HCT116 (cell line): ENCODE results near the gene DLG2. TPM values are rescaled to one million over a fixed set of nuclear protein-coding genes. Genes with fewer than 3 reads are reported as not detected.

ENCODE experiments used
- ATAC-seq: fragments of 200-7000 bp; cut with Tn5 transposase; 2 replicates; pipeline ENCODE4 v1.9.1; 2020; ENCODE audit warnings: mild to moderate bottlenecking, moderate library complexity
- BruUV-seq: library from RNA; stranded (reverse); fragments of 400-500 nt; replicated peaks from 2 replicates; lab custom pipeline; 2021; lab: Mats Ljungman, UMichigan
- CTCF ChIA-PET: fragments of 300-600 bp; sonication (Branson Sonifier 250); formaldehyde crosslinking; loops from one replicate; lab custom pipeline; 2021; ENCODE audit warnings: antibody characterized with exemption; lab: Charles Lee
- POLR2A ChIA-PET: fragments of 300-600, 350-600 bp; sonication (Branson Sonifier 250); formaldehyde crosslinking; loops from one replicate; lab custom pipeline; 2021; ENCODE audit warnings: antibody characterized with exemption; lab: Charles Lee
- RAD21 ChIA-PET, 2 experiments: fragments of 300-600 bp; sonication (Branson Sonifier 250); formaldehyde crosslinking; loops; one replicate each; lab custom pipeline; 2023; ENCODE audit warnings: low total read pairs in 2 of 2; ENCODE audit not compliant: uncharacterized antibody in 2 of 2, unreplicated experiment in 2 of 2, low non-redundant PET in 1 of 2; lab: Charles Lee
- DNase-seq: peaks from one replicate; pipeline ENCODE4 v3.0.0-alpha.2; 2010; ENCODE audit warnings: low read depth, low spot score
- H2AFZ ChIP-seq: fragments of 200-600 bp; shearing (Covaris generic), sonication (generic); 2 replicates; pipeline ENCODE4 v1.6.1; 2017; ENCODE audit warnings: low read depth, mixed run types, mixed read lengths, antibody characterized with exemption, low read length; ENCODE audit not compliant: poor library complexity, severe bottlenecking
- H3K27ac ChIP-seq: 2 replicates; pipeline ENCODE4 v1.5.1; 2012; ENCODE audit warnings: low read depth, low read length
- H3K27me3 ChIP-seq: fragments of 200-600 bp; sonication (generic); 2 replicates; pipeline ENCODE4 v1.6.1; 2016; ENCODE audit warnings: mixed run types, low read length, mixed read lengths; ENCODE audit not compliant: insufficient read depth
- H3K36me3 ChIP-seq, 2 experiments: fragments of 200-500 bp in 1 of 2; fragments of 200-600 bp in 1 of 2; sonication (Bioruptor generic) in 1 of 2; sonication (generic) in 1 of 2; 2 replicates each; pipeline versions ENCODE4 v1.5.1 to v1.6.1; 2014 to 2016; ENCODE audit warnings: low read length in 2 of 2, inconsistent platforms in 1 of 2, mixed read lengths in 1 of 2, mixed run types in 1 of 2; ENCODE audit not compliant: insufficient read depth in 2 of 2, control insufficient read depth in 1 of 2
- H3K4me1 ChIP-seq, 2 experiments: fragments of 200-600 bp in 1 of 2; sonication (generic) in 1 of 2; 2 replicates each; pipeline versions ENCODE4 v1.5.1 to v1.6.1; 2012 to 2017; ENCODE audit warnings: low read length in 2 of 2, inconsistent platforms in 1 of 2, mild to moderate bottlenecking in 1 of 2, mixed read lengths in 1 of 2, mixed run types in 1 of 2, moderate library complexity in 1 of 2; ENCODE audit not compliant: insufficient read depth in 2 of 2, control insufficient read depth in 1 of 2
- H3K4me2 ChIP-seq: fragments of 200-600 bp; sonication (generic); 2 replicates; pipeline ENCODE4 v1.6.1; 2017; ENCODE audit warnings: mixed run types, low read length, mixed read lengths
- H3K4me3 ChIP-seq, 2 experiments: fragments of 200-600 bp in 1 of 2; sonication (generic) in 1 of 2; replicated peaks in 1 of 2; 2 replicates each; pipeline ENCODE4 v1.5.1; 2011 to 2016; ENCODE audit warnings: low read length in 2 of 2, control low read depth in 1 of 2, low read depth in 1 of 2, mild to moderate bottlenecking in 1 of 2, mixed read lengths in 1 of 2, mixed run types in 1 of 2
- H3K79me2 ChIP-seq: fragments of 200-600 bp; sonication (generic); 2 replicates; pipeline ENCODE4 v1.6.1; 2017; ENCODE audit warnings: mild to moderate bottlenecking, mixed run types, low read length, moderate library complexity, mixed read lengths; ENCODE audit not compliant: insufficient read depth
- H3K9ac ChIP-seq: fragments of 200-600 bp; sonication (generic); 2 replicates; pipeline ENCODE4 v1.6.1; 2016; ENCODE audit warnings: low read length, mixed read lengths
- H3K9me2 ChIP-seq: fragments of 200-600 bp; sonication (generic), shearing (Covaris generic); 2 replicates; pipeline ENCODE4 v1.6.1; 2017; ENCODE audit warnings: mixed run types, mild to moderate bottlenecking, moderate library complexity; ENCODE audit not compliant: insufficient read depth
- H3K9me3 ChIP-seq, 2 experiments: fragments of 200-500 bp in 1 of 2; fragments of 200-600 bp in 1 of 2; sonication (Bioruptor generic) in 1 of 2; sonication (generic) in 1 of 2; 2 replicates each; pipeline ENCODE4 v1.6.1; 2014 to 2017; ENCODE audit warnings: low read length in 2 of 2, mixed read lengths in 2 of 2, inconsistent platforms in 1 of 2, low read depth in 1 of 2, mild to moderate bottlenecking in 1 of 2, mixed run types in 1 of 2, moderate library complexity in 1 of 2; ENCODE audit not compliant: control insufficient read depth in 1 of 2, insufficient read depth in 1 of 2
- H4K20me1 ChIP-seq: fragments of 200-600 bp; sonication (generic), shearing (Covaris generic); 2 replicates; pipeline ENCODE4 v1.6.1; 2017; ENCODE audit warnings: mixed run types, mild to moderate bottlenecking, moderate library complexity; ENCODE audit not compliant: insufficient read depth
- CBX3 ChIP-seq: IDR thresholded peaks from 2 replicates; pipeline ENCODE4 v1.6.1; 2012; ENCODE audit warnings: low read depth
- CEBPB ChIP-seq: IDR thresholded peaks from 2 replicates; pipeline ENCODE4 v1.6.1; 2012; ENCODE audit warnings: low read depth
- EGR1 ChIP-seq: IDR thresholded peaks from 2 replicates; pipeline ENCODE4 v1.6.1; 2012; ENCODE audit warnings: low read depth
- ELF1 ChIP-seq: IDR thresholded peaks from 2 replicates; pipeline ENCODE4 v1.6.1; 2012; ENCODE audit warnings: low read depth, borderline replicate concordance
- EZH2phosphoT487 ChIP-seq: fragments of 200-600 bp; IDR thresholded peaks from 2 replicates; pipeline ENCODE4 v1.6.1; 2018; ENCODE audit warnings: antibody characterized with exemption, borderline replicate concordance
- FOSL1 ChIP-seq: IDR thresholded peaks from 2 replicates; pipeline ENCODE4 v1.6.1; 2012; ENCODE audit warnings: low read depth
- RAD21 ChIP-seq: IDR thresholded peaks from 2 replicates; pipeline ENCODE4 v1.6.1; 2012; ENCODE audit warnings: low read depth, mild to moderate bottlenecking
- SIN3A ChIP-seq: IDR thresholded peaks from 2 replicates; pipeline ENCODE4 v1.6.1; 2012; ENCODE audit warnings: low read depth
- SP1 ChIP-seq: IDR thresholded peaks from 2 replicates; pipeline ENCODE4 v1.6.1; 2012; ENCODE audit warnings: low read depth
- YY1 ChIP-seq: IDR thresholded peaks from 2 replicates; pipeline ENCODE4 v1.6.1; 2011; ENCODE audit warnings: low read length, low read depth, moderate library complexity, mild to moderate bottlenecking; ENCODE audit not compliant: insufficient replicate concordance; ENCODE audit errors: extremely low read depth
- ZFX ChIP-seq: fragments of 450-650 bp; IDR thresholded peaks from 2 replicates; pipeline ENCODE4 v1.6.1; 2017
- ZNF274 ChIP-seq: fragments of 200-500 bp; sonication (Bioruptor generic); IDR thresholded peaks from 2 replicates; pipeline ENCODE4 v1.6.1; 2014; ENCODE audit warnings: mild to moderate bottlenecking, low read depth, low read length, inconsistent platforms
- intact Hi-C: fragments of 100-400 bp; cut with micrococcal nuclease; formaldehyde crosslinking; loops from 2 replicates; pipeline ENCODE4 v1.10.0; 2022
- total RNA-seq: library from RNA; stranded (reverse); gene quantifications from one replicate; pipeline ENCODE4 v1.2.1, GENCODE V29; 2021; ENCODE audit not compliant: unreplicated experiment
- TF ChIP-seq, protein P1 (sequence below): IDR thresholded peaks from 2 replicates; pipeline ENCODE4 v1.6.1; 2012
- TF ChIP-seq, protein P2 (sequence below): IDR thresholded peaks from 2 replicates; pipeline ENCODE4 v1.6.1; 2012; ENCODE audit warnings: low read depth
- TF ChIP-seq, protein P3 (sequence below): IDR thresholded peaks from 2 replicates; pipeline ENCODE4 v1.6.1; 2011; ENCODE audit warnings: mild to moderate bottlenecking, low read length, moderate library complexity; ENCODE audit not compliant: insufficient replicate concordance; ENCODE audit errors: extremely low read depth

DLG2 gene
- total RNA-seq, 1 experiment from 2014 or later: 2.4 TPM

DNA sequence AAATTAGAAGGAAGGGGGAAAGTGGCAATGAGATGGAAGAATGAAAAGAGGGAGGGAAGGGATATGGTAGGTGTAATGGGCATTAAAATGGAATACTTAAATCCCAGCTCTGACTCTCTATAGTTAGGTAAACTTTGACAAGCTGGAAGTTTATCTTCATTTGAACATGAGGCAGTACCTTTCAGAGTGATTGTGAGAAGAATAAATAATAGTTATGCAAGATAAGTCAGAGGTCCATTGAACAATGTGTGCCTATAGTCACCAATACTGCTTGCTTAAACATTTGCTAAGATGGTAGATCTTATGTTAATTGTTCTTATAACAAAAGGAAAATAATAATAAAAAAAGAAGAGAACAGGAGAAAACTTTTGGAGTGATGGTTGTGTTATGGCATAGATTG is 1795.2 kb downstream of the DLG2 start:
- Histone ChIP-seq H4K20me1 (no peaks in the 10 kb centered on the region), H3K9ac (no peak overlapping the region), H2AFZ (no peak overlapping the region), H3K36me3 (no peaks in the 10 kb centered on the region), H3K9me3 (no peaks in the 10 kb centered on the region), H3K4me3 (no peak overlapping the region), H3K9me2 (no peaks in the 10 kb centered on the region), H3K27me3 (no peaks in the 10 kb centered on the region), H3K27ac (no peak overlapping the region), H3K4me1 (no peaks in the 10 kb centered on the region), H3K79me2 (no peaks in the 10 kb centered on the region), H3K4me2 (no peak overlapping the region)
- DNase-seq: no peak
- intact Hi-C loops: no loop called here
- CTCF ChIA-PET: no interaction called here
- TF ChIP-seq SP1 (no peak), CEBPB (no peak), ZNF274 (no peak), CBX3 (no peak), SIN3A (no peak), RAD21 (no peak), EGR1 (no peak), EZH2phosphoT487 (no peak), YY1 (no peak), ELF1 (no peak), FOSL1 (no peak), ZFX (no peak)
- TF ChIP-seq, protein P1, sequence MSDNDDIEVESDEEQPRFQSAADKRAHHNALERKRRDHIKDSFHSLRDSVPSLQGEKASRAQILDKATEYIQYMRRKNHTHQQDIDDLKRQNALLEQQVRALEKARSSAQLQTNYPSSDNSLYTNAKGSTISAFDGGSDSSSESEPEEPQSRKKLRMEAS: no peak
- TF ChIP-seq, protein P2, sequence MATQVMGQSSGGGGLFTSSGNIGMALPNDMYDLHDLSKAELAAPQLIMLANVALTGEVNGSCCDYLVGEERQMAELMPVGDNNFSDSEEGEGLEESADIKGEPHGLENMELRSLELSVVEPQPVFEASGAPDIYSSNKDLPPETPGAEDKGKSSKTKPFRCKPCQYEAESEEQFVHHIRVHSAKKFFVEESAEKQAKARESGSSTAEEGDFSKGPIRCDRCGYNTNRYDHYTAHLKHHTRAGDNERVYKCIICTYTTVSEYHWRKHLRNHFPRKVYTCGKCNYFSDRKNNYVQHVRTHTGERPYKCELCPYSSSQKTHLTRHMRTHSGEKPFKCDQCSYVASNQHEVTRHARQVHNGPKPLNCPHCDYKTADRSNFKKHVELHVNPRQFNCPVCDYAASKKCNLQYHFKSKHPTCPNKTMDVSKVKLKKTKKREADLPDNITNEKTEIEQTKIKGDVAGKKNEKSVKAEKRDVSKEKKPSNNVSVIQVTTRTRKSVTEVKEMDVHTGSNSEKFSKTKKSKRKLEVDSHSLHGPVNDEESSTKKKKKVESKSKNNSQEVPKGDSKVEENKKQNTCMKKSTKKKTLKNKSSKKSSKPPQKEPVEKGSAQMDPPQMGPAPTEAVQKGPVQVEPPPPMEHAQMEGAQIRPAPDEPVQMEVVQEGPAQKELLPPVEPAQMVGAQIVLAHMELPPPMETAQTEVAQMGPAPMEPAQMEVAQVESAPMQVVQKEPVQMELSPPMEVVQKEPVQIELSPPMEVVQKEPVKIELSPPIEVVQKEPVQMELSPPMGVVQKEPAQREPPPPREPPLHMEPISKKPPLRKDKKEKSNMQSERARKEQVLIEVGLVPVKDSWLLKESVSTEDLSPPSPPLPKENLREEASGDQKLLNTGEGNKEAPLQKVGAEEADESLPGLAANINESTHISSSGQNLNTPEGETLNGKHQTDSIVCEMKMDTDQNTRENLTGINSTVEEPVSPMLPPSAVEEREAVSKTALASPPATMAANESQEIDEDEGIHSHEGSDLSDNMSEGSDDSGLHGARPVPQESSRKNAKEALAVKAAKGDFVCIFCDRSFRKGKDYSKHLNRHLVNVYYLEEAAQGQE: no peak
- TF ChIP-seq, protein P3, sequence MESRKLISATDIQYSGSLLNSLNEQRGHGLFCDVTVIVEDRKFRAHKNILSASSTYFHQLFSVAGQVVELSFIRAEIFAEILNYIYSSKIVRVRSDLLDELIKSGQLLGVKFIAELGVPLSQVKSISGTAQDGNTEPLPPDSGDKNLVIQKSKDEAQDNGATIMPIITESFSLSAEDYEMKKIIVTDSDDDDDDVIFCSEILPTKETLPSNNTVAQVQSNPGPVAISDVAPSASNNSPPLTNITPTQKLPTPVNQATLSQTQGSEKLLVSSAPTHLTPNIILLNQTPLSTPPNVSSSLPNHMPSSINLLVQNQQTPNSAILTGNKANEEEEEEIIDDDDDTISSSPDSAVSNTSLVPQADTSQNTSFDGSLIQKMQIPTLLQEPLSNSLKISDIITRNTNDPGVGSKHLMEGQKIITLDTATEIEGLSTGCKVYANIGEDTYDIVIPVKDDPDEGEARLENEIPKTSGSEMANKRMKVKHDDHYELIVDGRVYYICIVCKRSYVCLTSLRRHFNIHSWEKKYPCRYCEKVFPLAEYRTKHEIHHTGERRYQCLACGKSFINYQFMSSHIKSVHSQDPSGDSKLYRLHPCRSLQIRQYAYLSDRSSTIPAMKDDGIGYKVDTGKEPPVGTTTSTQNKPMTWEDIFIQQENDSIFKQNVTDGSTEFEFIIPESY: no peak
- RAD21 ChIA-PET: no interaction called here
- no peak for ATAC-seq
- POLR2A ChIA-PET: no interaction called here
- BruUV-seq: no TSS peak
